GM19099 (cell line): Measurements from ENCODE around the gene SYF2.

ENCODE experiments used
- POLR2A ChIP-seq: IDR thresholded peaks from 3 replicates; pipeline ENCODE4 v1.6.1; 2011; ENCODE audit warnings: low read depth; ENCODE audit not compliant: insufficient read length; ENCODE audit errors: extremely low read depth

Gene SYF2

DNA sequence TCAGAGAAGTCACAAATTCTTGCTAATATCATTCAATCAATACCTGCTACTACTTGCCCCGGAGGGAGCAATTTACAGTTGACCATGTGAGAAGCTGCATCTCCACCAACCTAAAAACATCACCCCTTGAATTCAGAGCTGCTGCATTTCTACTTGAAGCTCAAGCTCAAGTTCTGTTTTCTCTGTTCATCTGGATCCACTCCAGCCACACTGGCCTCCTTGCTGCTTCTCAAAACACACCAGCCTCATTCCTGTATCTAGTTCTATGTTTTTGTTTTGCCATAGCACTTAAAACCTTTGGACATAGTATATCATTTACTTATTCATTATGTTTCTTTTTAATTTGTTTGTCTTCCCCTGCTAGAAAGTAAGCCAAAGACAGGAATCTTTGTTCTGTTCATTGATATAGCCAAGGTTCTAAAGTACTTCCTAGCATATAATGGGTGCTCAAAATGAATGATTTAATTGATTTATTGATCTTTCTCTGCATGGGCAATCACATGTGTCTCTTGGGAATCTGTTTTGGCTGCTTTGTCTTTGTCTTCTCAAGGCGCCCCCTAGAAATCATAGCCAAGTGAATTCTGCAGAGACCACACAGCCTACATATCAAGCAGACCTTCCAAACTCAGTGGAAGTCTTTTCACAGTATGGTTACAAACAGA, 23.6 kb downstream of the SYF2 start:
- no peak for TF ChIP-seq POLR2A

DNA sequence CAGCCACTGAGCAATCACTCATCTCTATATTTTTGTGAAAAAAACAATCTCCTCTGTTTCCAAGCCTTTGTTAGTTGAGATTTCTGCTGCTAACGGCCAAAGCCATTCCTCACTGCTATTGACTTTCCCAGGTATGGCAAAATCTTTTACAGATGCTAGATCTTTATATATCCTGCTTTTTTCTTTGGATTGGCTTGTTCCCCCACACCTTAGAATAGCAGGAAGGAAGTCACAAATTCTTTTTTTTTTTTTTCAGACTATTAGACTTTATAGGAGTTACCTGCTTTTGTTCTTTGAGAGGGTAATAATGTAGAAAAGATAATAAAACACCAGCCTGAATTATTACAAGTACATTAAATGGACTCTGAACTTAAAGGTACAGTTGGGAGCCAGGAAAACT, 24.2 kb downstream of the SYF2 start:
- no peak for TF ChIP-seq POLR2A

DNA sequence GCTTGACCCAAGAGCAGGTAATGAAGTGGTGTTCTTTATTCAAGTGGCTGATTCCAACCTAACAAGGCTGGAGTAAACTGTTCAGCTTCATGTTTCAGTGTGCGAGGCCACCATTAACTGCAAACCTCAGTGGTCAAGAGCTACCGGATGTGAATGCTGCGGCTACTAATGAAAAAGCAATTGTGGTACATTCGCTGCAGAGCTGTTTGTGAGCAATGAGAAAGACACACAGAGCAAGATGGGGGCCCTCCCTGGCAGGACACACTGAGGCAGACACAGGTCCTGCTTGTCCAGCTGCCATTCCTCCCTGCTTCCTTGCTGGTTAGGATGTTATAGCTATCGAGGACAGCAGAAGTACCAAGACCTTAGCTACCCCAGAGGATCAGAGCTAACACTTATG, 26.1 kb downstream of the SYF2 start:
- no peak for TF ChIP-seq POLR2A

DNA sequence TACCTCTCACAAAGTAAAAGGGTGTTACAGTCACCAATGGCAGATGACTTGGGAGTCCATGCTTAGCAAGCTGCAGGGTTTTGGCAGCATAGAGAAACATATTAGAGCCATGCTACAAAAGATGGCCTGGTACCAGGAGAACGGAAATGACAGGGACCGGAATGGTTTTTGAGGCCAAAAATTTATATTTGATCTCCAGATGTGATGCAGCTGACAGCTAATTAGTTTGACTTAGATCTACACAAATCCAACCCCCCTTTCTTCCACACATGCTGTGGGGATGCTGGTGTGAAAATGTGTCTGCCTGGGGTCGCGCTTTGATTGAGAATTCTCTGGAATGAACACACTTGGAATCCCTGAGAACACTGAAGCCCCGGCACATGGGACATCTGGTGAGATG, 26.5 kb downstream of the SYF2 start:
- no peak for TF ChIP-seq POLR2A

DNA sequence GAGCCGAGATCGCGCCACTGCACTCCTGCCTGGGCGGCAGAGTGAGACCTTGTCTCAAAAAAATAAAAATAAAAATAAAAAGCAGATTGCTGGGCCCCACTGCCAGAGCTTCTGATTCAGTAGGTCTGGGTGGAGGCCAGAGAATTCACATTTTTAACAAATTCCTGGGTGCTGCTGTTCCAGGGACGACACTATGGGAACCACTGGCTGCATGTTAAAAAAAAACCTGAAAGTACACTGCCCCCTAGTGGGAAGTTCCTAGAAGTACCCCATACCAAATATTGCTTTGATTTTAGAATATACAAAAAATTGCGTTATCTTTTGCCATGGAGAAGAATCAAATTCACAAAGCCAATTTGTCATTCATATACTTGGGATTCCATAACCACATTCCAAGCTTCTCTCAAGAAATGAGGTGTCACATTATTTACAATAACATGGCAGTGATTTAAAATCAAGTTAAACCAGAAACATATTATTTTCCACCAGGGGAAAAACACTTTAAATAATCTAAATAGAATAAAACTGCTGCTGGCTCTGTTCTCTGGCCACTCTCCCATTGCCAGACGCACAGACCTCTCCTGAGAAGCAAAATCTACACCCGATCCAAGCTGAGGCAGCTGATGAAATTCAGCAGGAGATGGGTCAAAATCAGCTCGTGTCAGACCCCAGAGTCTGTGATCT, 27.4 kb downstream of the SYF2 start:
- no peak for TF ChIP-seq POLR2A

DNA sequence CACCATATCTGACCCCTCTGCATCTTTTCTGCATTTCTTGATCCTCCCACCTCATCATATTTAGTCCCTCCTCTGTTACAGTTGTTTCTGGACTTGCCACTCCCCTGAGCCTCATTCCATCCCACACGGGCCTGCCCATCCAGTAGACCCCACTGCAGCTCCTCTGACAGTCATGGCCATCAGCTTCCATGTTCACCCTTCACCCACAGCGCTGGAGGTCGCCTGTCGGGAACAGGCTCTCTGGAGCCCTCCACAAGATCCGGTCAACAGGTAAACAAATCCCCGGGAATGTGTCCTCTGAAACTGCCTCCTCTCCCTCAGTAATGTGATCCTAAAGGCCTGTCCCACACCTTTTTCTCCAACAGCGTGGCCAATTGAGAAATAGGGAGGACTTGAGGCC, 31.3 kb downstream of the SYF2 start:
- TF ChIP-seq POLR2A, result no peak

DNA sequence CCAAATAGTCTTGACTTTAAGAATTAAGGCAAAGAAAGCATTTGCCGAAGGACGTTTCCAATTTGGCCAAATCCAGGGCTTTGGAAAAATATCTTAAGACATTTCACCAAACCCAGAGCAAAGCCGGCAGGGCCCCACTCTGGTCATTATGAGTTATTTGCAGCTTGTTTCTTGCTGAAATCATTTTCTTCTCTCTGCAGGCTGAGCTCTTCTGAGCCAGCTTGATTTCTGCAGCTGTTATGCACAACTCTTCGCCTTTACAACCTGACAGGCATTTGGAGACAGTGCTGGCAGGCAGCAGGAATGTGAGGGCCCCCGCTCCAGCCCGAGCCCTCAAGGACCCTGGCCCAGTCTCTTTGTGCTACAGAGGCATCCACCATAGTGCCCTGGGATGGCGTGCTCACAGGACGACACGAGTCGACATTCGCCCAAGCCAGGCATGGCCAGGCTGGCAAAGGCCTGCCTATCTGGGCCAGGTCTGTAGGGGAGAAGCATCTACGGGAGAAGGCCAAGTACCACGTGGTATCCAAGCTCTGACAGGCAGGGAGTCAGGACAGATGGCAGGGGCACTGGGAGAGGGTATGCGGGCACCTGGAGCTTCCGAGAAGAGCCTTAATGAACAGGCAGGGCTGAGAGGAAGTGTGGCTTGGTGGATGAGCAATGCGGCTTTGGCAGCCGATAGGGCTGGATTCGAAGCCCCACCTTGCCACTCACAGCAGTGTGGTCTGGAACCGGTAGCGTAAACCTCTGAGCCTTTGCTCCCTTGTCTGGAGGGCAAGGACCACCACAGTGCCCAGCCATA, 32.3 kb downstream of the SYF2 start:
- no peak for TF ChIP-seq POLR2A

DNA sequence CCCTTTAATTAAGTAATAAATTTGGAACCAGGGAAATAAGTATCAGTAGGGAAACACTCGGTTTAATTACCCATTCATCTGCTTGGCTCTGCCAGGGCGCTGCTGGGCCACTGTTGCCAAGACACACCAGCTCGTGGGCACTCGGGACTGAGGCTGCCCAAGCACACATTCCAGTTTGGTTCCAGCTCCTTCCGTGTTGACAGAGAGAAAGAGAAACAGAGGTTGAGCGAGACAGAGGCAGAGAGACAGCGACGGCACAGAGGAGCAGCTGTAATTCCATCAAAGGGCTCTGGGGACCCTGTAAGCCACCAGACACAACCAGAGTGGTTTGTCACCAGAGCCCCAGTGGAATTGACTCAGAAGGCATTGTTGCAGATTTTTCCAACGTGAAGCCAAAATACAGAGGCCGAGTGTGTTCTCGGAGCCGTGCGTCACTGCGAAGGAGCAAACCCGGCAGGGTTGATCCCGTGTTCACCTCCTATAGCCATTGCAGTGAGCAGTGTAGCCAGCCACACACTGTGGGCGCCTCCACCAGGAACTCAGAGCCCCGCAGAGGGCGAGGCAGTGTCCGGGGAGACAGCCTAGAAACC, 33.5 kb downstream of the SYF2 start:
- no peak for TF ChIP-seq POLR2A

DNA sequence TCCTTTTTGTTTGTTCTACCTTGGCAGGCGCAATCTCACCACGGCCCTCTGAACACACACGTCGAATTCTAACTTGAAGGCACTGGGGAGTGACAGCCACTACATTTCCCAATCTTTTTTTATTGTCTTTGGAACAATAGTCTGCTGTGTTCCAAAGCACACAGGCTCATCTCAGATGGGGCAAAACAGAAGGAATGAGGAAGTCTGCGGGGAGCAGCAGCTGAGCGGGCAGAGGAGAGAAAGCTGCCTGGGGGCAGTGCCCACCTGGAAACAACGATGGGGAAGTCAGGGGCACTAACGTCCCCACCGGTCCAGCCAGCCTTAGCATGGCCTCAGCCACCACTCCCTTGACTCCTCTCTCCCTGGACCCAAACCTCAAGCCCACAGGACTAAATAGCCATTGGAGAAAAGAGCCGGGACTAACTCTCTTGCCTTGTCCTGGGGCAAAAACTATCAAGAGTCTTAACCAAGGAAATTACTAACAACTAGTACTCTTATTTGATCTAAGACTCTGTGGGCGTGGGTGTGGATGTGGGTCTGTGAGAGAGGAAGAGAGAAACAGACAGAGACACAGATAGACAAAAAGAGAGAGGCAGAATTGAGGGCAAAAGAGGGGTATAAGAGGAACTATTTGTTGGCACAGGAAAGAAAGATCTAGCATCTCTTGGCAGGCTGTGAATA, 34.2 kb downstream of the SYF2 start:
- TF ChIP-seq POLR2A, result no peak

DNA sequence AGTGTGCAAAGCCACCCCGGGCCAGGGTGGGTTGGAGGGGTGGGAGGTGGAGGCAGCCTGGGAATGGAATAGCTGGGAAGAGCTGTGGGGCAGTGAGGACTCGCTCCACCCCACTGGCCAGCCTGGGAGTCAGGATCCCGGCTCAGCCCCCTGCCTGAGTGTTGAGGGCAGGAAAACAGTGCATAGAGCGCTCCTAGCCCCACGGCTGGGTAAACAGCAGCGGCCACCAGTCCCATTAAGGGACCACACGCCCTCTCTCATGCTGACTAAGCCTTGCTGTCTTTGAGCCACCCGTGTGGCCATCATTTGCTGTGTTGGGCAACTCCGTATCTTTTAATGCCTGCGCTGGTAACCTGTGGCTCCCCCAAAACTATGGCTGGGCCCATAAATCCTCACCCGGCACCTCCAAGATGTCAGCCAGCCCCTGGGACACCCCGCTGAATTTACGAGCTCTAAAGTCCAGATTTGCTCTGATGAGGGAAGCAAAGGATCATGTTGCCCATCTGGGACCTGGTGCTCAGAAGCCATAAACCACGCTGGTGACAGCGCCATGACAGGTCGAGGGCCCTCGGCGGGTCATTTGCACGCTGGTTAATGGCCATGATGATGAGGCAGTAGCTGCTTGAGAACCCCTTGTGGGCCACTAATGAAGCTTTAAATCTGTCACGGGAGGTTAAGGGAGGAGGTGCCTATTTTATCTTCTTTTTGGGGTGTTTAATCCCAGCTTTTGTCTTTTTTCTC, 34.9 kb downstream of the SYF2 start:
- TF ChIP-seq POLR2A, result no peak

DNA sequence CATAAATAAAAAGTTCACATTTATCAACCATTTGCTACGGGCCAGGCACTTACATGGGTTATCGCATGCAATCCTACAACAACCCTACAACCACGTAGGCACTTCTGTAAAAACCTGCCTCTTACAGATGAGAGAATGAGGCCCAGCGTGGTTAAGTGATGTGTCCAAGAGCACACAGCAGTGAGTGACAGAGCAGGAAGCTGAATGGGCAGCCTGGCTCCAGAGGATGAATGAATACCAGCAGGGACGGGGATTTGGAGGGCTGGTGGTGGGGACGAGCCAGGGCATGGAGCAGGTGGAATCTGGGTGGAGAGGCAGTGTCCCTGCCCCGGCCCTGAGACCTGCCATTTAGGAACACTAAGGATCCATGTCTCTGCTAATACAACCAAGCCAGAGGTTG, 35.5 kb downstream of the SYF2 start:
- no peak for TF ChIP-seq POLR2A

DNA sequence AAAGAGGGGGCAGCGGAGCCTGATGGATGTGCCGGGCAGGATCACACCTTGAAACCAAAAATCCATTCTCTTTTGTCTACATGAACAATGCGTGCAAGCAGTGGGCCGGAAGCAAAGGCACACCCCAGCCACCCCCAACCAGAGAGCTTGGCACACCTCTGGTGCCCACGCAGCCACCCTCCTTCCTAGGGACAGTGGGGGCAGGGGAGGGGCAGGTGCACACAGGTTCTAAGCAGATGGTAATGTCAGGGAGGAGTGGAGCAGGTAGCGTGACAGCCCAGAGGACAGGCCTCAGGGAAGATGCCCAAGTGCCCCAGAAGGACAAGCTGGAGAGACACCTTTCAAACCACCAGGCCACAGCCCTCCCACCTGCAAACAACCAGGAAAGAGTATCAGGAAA, 36.5 kb downstream of the SYF2 start:
- TF ChIP-seq POLR2A, result no peak

DNA sequence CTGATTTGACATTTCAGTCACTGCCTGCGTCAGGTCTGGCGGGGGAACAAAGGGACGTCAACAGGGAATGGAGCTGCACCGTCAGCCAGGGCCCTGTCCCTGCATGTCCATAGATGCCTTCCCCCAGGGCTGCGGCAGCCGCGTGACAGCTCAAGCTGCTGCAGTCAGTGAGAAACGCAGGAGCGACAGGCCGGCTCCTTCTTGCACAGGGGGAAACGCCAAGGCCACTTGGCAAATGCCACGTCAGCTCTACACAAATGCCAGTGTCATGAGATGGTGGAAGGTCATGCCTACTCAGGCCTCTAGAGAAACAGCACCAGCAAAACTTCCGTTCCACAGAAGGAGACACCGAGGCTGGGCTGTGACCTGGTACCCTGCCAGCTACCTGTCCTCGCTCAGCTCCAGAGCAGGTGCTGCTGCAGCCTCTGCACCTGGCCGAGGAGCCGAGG, 37.7 kb downstream of the SYF2 start:
- no peak for TF ChIP-seq POLR2A

DNA sequence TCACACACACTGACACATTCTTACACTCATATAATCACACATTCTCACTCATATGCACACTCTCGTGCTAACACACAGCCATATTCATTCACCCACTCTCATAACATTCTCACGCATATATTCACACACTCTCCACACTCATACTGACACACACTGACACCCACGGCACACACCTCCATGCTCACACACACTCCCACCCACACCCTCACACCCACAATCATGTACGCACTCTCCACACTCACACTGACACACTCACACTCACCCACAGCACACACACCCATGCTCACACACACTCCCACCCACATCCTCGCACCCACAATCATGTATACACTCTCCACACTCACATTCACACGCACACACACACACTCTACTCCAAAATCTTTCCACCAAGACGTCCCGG, 38.2 kb downstream of the SYF2 start:
- no peak for TF ChIP-seq POLR2A
